Fibroblast of lung (primary cell): ENCODE results near the gene FOXI1. TPM values are rescaled to one million over a fixed set of nuclear protein-coding genes. Genes with fewer than 3 reads are reported as not detected.

ENCODE experiments used
- DNase-seq, 2 donors: peaks; one replicate each; pipeline versions ENCODE4 v3.0.0 to v3.0.0-alpha.2; 2010; ENCODE audit warnings: low read depth in 2 of 2
- H2AFZ ChIP-seq: 2 replicates; pipeline ENCODE4 v1.5.1; 2012; ENCODE audit warnings: low read length, control low read depth, inconsistent platforms
- H3K27ac ChIP-seq: 2 replicates; pipeline ENCODE4 v1.5.1; 2011; ENCODE audit warnings: low read length, control low read depth; ENCODE audit not compliant: insufficient read depth
- H3K27me3 ChIP-seq: 2 replicates; pipeline ENCODE4 v1.5.1; 2011; ENCODE audit warnings: mild to moderate bottlenecking, low read length; ENCODE audit not compliant: control insufficient read depth, insufficient read depth
- H3K36me3 ChIP-seq: 2 replicates; pipeline ENCODE4 v1.5.1; 2011; ENCODE audit warnings: low read length; ENCODE audit not compliant: control insufficient read depth, insufficient read depth
- H3K4me1 ChIP-seq: 2 replicates; pipeline ENCODE4 v1.5.1; 2011; ENCODE audit warnings: low read length; ENCODE audit not compliant: control insufficient read depth, insufficient read depth; ENCODE audit errors: extremely low read depth
- H3K4me2 ChIP-seq: 2 replicates; pipeline ENCODE4 v1.5.1; 2011; ENCODE audit warnings: low read length, control low read depth; ENCODE audit not compliant: insufficient read depth; ENCODE audit errors: extremely low read depth
- H3K4me3 ChIP-seq, 4 experiments: fragments of 200-600 bp in 1 of 4; sonication (generic) in 1 of 4; replicated peaks in 1 of 4; 2 replicates each; pipeline ENCODE4 v1.5.1; 2011 to 2016; ENCODE audit warnings: low read length in 4 of 4, low read depth in 3 of 4, mild to moderate bottlenecking in 3 of 4, control low read depth in 2 of 4, inconsistent platforms in 1 of 4, mixed read lengths in 1 of 4; ENCODE audit not compliant: insufficient read depth in 1 of 4; ENCODE audit errors: control extremely low read depth in 1 of 4
- H3K79me2 ChIP-seq: 2 replicates; pipeline ENCODE4 v1.5.1; 2012; ENCODE audit warnings: mild to moderate bottlenecking, low read length, inconsistent platforms; ENCODE audit not compliant: control insufficient read depth, insufficient read depth
- H3K9ac ChIP-seq: 2 replicates; pipeline ENCODE4 v1.5.1; 2011; ENCODE audit warnings: mild to moderate bottlenecking, low read length, control low read depth; ENCODE audit not compliant: insufficient read depth
- H3K9me3 ChIP-seq: 2 replicates; pipeline ENCODE4 v1.5.1; 2012; ENCODE audit warnings: low read depth, low read length; ENCODE audit not compliant: control insufficient read depth, insufficient read depth
- H4K20me1 ChIP-seq: 2 replicates; pipeline ENCODE4 v1.5.1; 2011; ENCODE audit warnings: low read length; ENCODE audit not compliant: control insufficient read depth, insufficient read depth; ENCODE audit errors: extremely low read depth
- EZH2 ChIP-seq: IDR thresholded peaks from 2 replicates; pipeline ENCODE4 v1.5.1; 2012; ENCODE audit warnings: low read length, control low read depth, mild to moderate bottlenecking; ENCODE audit errors: missing control alignments
- polyA plus RNA-seq, 2 donors: library from polyadenylated mRNA; depleted of rRNA in 1 of 2; stranded (reverse) in 1 of 2; unstranded in 1 of 2; fragments of >200 nt; gene quantifications; 2 replicates each; pipeline ENCODE4 v1.2.1, GENCODE V29; 2011 to 2012; ENCODE audit warnings: missing spikeins in 1 of 2
- total RNA-seq: library from RNA; depleted of rRNA; stranded (reverse); fragments of >200 nt; gene quantifications from 2 replicates; pipeline ENCODE4 v1.2.1, GENCODE V29; 2014
- TF ChIP-seq, protein P1 (sequence below), 2 donors: IDR thresholded peaks in 1 of 2; conservative IDR thresholded peaks in 1 of 2; 1 replicate in 1 of 2; 2 replicates in 1 of 2; pipeline ENCODE4 v1.5.1; 2011 to 2012; ENCODE audit warnings: low read length in 2 of 2, control low read depth in 1 of 2, inconsistent platforms in 1 of 2, low read depth in 1 of 2, mild to moderate bottlenecking in 1 of 2

The FOXI1 gene
- total and polyA plus RNA-seq, 2 donors (not counting 1 experiment from before 2014, with no cell fraction given): not detected

- no peaks in the 10 kb centered on the region for H3K79me2 ChIP-seq
Observed at GRCh38 chr5:170126061-170126460, 20.4 kb downstream of the FOXI1 start.

DNA sequence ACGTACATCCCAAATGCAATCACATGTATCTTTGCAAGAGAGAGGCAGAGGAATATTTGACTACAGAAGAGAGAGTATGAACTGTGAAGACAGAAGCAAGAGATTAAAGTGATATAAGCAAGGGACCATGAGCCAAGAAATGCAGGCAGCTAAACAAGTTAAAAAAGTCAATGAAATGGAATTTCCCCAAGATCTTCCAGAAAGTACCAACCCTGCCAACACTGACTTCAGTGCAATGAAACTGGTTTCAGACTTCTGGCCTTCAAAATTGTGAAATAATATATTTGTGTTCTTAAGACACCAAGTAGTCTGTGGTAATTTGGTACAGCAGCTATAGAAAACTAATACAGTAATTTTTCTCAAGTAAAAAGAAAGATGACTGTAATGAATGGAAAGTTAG lies 20.9 kb downstream of the FOXI1 start:
- H3K4me1 ChIP-seq: no peaks in the 10 kb centered on the region
- no peak overlapping the region for H3K4me3 ChIP-seq
- H3K27ac ChIP-seq: no peak overlapping the region
- no peaks in the 10 kb centered on the region for H4K20me1 ChIP-seq
- H2AFZ ChIP-seq: no peak overlapping the region
- no peak overlapping the region for H3K4me2 ChIP-seq
- no peak for DNase-seq
- H3K79me2 ChIP-seq: no peaks in the 10 kb centered on the region
- TF ChIP-seq, protein P1, sequence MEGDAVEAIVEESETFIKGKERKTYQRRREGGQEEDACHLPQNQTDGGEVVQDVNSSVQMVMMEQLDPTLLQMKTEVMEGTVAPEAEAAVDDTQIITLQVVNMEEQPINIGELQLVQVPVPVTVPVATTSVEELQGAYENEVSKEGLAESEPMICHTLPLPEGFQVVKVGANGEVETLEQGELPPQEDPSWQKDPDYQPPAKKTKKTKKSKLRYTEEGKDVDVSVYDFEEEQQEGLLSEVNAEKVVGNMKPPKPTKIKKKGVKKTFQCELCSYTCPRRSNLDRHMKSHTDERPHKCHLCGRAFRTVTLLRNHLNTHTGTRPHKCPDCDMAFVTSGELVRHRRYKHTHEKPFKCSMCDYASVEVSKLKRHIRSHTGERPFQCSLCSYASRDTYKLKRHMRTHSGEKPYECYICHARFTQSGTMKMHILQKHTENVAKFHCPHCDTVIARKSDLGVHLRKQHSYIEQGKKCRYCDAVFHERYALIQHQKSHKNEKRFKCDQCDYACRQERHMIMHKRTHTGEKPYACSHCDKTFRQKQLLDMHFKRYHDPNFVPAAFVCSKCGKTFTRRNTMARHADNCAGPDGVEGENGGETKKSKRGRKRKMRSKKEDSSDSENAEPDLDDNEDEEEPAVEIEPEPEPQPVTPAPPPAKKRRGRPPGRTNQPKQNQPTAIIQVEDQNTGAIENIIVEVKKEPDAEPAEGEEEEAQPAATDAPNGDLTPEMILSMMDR (conservative IDR thresholded peaks at IDR 0.05 in 1 of 2, IDR thresholded peaks at IDR 0.05 in 1 of 2; ENCODE audit: low read depth in 1 of 2, low read length in 2 of 2): no peak
- no peak for TF ChIP-seq EZH2
- no peaks in the 10 kb centered on the region for H3K27me3 ChIP-seq
- no peaks in the 10 kb centered on the region for H3K36me3 ChIP-seq
- H3K9me3 ChIP-seq: no peaks in the 10 kb centered on the region
- no peak overlapping the region for H3K9ac ChIP-seq

More at GRCh38 chr5:170126061-170126460, 20.4 kb downstream of the FOXI1 start:
- no peaks in the 10 kb centered on the region for H3K9me3 ChIP-seq
- no peaks in the 10 kb centered on the region for H3K27me3 ChIP-seq
- H3K4me2 ChIP-seq: no peak overlapping the region
- DNase-seq: no peak
- no peak overlapping the region for H3K9ac ChIP-seq
- no peaks in the 10 kb centered on the region for H3K36me3 ChIP-seq
- no peak overlapping the region for H2AFZ ChIP-seq
- TF ChIP-seq, protein P1 (conservative IDR thresholded peaks at IDR 0.05 in 1 of 2, IDR thresholded peaks at IDR 0.05 in 1 of 2; ENCODE audit: low read depth in 1 of 2, low read length in 2 of 2): no peak
- no peak for TF ChIP-seq EZH2
- H3K4me1 ChIP-seq: no peaks in the 10 kb centered on the region
- no peak overlapping the region for H3K27ac ChIP-seq
- no peak overlapping the region for H3K4me3 ChIP-seq
- H4K20me1 ChIP-seq: no peaks in the 10 kb centered on the region

- no peaks in the 10 kb centered on the region for H3K27me3 ChIP-seq
- no peak overlapping the region for H3K9ac ChIP-seq
- no peaks in the 10 kb centered on the region for H3K9me3 ChIP-seq
- H4K20me1 ChIP-seq: no peaks in the 10 kb centered on the region
- H3K27ac ChIP-seq: no peak overlapping the region
- H3K36me3 ChIP-seq: no peaks in the 10 kb centered on the region
- DNase-seq: no peak
- no peak for TF ChIP-seq EZH2
- TF ChIP-seq, protein P1 (conservative IDR thresholded peaks at IDR 0.05 in 1 of 2, IDR thresholded peaks at IDR 0.05 in 1 of 2; ENCODE audit: low read depth in 1 of 2, low read length in 2 of 2): no peak
- no peak overlapping the region for H2AFZ ChIP-seq
- H3K4me1 ChIP-seq: no peaks in the 10 kb centered on the region
- H3K79me2 ChIP-seq: no peaks in the 10 kb centered on the region
- no peak overlapping the region for H3K4me3 ChIP-seq
- no peak overlapping the region for H3K4me2 ChIP-seq
Observed at GRCh38 chr5:170131235-170131634, 25.5 kb downstream of the FOXI1 start.
